NCI-H128 (cell line): ENCODE measurements around the gene CEMIP2.
"Not testable (repeated sequence)": the region's sequence is repeated elsewhere in the genome, so short reads cannot be mapped to it uniquely, and the experiment has no call there.

Experiments used
- DNase-seq: peaks from one replicate; lab custom pipeline; 2025; ENCODE audit not compliant: unreplicated experiment; lab: John Stamatoyannopoulos, UW

The CEMIP2 gene

DNA sequence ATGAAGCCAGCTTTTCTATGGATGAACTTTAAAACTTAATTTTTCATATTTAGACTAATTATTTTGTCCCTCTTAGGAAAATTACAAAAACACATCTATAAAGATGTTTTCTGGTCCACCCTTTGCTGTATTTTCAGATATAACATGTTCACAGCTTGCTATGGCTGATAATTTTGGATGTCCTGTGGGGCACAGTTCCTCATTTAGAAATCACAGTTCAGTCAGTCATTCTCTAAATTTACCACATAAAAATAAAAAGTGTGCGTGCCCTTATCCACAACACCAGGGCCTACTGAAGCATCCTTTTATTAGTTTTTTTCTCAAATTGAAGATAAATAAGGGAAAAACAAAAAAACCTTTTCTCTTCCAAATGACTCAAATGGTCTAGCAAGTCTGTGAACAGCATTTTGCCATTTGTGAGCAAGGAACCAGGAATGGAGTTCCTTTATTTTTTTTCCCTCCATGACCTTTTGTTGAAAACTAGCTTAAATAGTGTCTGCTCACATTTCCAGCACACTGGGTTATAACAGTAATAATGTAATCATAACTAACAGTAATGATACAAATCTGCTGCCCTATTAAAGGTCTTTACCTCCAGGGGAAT is 87.1 kb downstream of the CEMIP2 start:
- no peak for DNase-seq

DNA sequence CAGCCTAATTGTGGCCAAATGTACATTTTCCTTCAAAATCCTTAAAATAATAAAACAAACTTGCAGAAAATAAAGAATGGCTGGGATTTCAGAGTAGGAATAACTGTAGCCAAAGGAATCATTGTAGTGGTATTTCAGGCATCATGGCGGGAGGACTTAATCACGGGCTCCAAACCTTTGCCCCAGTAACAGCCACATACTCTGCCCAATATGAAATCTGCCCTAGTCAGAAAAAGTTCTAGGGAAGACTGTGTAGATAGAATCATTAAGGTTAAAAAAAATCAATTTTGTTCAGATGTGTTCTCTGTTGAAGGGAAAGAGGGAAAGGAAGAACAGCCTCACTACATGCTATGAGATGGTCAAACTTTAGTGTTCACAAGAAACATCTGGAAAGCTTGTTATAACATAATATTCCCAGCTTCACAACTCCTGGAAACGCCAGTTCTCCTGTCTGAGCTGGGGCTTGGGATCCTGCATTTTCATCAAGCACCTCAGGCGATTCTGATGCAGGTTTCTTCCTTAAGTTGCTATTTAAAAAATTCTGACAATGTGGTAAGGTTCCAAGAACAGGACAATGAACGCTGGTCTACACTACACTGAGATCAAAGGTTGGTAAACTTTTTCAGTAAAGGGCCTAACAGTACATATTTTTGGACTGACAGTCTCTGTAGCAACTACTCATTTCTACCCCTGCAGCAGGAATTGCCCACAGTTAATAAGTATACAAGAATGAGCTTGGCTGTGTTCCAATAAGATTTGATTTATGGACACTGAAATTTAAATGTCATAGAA is 87.9 kb downstream of the CEMIP2 start:
- no peak for DNase-seq

DNA sequence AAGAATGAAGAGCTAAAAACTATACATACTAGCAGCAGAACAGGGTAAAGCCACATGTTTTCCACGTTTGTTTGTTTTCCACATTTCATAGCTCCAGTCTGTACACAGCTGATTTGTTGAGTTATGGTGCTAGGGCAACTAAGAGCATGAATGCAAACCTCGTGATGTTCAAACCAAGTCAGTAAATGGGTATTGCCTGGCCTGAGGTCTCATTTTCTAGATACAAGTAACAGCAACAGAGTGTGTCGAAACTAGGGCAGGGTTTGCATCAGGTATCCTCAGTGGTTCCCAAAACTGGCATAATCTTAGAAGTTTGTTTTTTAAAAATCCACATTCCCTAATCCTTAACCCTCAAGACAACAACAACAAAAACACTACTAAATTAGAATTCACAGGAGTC is 89.3 kb downstream of the CEMIP2 start:
- no peak for DNase-seq

DNA sequence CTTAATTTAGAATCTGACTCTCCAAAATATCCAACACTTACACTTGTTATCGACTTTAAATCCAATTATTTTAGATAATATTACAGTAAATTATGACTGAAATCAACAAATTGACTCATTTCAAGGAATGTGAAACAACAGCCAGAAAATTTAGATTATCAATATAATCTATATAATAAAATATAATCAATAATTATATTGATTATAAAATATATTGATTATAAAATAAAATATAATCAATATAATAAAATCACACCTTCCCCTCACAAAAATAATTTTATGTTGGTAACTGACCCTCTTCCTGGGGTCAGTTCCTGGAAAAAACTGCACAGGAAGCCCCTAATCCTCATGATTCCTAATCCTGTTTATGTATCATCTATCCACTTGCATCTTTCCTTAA is 91.1 kb downstream of the CEMIP2 start:
- no peak for DNase-seq

DNA sequence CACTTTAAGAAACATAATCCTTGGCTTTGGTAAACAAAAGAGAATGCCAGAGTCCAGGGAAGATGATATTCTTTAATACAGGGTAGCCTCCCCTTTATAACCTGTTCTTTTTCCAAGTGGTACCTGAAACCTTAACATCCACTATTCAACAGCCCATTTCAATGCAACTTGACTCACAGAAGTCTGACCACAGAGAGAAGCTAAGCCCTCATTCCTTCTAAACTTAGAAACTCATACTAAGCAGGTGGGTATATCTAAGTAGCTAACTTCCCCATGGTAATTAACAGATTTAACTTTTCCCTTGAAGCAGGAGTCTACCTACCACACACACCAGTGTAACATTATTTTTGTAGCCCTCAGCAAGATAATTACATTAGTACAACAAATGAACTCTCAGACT is 91.9 kb downstream of the CEMIP2 start:
- no peak for DNase-seq

DNA sequence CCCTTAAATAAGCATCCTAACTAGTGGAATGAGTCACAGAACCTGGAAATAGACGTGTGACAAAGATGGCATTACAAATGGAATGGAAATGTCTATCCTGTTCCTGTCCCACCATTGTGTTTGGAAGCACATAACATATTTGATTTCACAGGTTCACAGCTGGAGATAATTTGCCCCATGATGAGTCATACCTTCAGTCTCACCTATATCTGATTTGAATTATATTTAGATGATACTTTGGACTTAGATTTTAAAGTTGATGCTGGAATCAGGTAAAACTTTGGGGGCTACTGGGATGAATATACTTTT is 92.5 kb downstream of the CEMIP2 start:
- DNase-seq, result no peak

DNA sequence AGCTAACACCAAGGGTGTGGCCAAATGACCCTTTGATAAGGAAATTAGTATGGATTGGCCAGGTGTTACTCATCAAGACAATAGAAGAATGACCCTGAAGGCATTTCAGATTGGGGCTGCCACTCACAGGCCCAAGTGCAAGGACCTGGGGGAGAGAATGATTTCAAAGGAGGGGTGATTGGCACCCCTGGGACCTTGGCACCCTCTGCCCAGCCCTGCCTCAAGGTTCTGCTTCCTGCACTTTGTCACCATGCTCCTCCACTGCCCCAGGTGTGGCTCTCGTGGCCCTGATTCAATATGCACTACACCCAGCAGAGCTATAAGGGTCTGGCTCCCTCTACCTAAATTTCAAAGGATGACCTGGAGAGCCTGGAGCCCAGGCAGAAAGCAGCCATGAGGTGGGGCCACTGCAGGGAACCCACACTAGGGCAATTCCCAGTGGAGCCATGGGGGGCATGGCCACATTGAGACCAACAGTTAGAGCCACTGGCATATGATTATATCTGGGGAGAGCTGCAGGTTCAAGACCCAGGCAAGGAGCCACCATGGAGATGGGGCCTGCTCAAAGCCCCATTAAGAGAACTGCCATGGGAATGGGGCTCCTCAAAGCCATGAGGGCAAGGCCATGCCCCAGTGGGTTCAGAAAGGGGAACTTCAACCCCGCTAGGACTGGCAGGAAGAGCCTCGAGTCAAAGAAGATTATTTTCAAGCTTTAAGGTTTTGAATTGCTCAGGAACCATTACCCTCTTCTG is 93.0 kb downstream of the CEMIP2 start:
- no peak for DNase-seq

DNA sequence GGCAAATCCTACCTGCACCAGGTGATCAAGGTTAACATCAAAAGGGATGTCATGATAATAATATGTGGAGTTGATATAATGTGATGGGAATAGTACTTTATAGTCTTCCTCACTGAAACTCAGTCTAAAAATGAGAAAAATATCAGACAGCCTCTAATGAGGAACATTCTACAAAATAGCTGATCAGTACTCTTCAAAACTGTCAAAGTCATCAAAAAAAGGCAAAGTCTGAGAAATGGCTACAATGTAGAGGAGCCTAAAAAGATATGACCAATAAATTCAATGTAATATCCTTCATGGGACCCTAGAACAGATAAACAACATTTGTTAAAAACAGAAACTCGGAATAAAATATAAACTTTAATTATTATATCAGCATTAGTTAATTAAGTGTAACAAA is 95.7 kb downstream of the CEMIP2 start:
- no peak for DNase-seq

DNA sequence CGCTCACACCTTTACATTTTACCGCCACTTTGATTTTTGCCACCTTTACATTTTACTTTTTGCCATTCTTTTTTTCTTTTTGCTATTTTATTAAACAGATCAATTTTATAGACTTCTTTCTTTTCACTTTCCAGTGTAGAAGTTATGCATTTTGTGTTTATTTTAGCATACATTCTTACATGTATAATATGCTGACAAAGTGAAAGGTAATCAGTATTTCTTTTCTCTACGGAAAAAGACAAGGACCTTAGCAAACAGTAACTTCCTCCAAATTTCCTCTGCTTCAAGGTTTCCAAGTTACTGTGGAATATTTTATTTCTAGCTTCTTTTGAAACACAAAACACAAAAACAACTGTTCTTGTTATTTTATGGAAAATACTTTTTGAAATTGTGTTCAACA is 97.0 kb downstream of the CEMIP2 start:
- no peak for DNase-seq

DNA sequence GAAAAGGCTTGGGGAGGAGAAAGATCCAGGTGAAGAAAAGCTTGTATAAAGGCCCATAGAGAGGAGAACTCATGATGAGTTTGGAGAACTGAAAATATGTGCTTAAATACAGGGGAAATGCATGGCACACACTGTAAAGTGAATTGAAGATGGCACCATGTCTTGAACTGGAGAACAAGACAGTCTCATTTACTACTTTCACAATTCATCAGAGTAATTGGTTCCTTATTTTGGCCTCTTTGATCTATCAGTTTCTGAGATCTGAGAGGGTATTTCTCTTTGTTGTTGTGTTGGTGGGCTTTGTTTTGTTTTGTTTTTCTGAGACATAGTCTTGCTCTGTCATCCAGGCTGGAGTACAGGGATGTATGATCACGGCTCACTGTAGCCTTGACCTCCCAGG is 98.2 kb downstream of the CEMIP2 start:
- no peak for DNase-seq

DNA sequence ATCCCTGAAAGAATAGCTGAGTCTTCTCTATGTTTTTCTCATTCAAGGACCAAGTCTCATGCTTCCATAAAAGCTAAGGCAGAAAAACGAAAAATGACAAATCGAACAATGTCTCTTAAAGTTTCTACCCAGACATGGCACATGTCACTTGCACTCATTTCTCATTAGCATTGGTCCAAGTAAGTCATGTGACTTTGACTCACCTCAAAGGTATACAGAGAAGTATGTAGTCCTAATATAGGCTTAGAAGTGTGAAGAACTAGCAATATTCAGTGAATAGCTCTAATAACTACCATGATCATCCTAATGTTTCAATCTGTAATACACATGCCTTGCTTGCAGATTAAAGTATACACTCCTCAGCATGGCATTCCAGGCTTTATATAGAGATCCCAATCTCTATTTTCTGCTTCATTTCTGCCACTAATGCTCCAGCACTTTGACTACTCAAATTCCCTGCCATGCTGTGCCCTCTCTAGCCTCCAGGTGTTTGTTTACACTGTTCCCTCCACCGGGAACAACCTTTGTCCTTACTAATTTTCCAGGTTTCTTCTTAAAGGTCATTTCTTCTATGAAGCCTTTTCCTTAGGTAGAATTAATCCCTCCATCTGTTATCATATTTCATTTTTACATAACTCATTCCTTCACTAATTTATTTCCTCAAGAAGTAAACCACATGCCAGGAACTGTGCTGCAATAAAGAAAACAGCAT is 98.9 kb downstream of the CEMIP2 start:
- no peak for DNase-seq

DNA sequence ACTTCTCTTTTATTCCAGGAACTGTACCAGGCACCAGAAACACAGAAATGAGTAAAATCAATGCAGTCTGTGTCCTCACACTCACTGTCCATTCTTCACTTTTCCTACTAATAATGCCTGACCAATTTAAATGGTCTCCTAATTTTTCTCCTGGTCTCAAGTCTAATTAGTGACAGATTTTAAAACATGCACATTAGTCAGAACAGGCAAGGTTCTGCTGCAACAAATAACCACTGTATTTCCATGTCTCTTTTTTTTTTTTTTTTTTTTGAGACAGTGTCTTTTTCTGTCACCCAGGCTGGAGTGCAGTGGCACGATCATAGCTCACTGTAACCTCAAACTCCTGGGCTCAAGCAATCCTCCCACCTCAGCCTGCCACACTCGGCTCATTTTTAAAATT is 99.6 kb downstream of the CEMIP2 start:
- DNase-seq, result no peak

DNA sequence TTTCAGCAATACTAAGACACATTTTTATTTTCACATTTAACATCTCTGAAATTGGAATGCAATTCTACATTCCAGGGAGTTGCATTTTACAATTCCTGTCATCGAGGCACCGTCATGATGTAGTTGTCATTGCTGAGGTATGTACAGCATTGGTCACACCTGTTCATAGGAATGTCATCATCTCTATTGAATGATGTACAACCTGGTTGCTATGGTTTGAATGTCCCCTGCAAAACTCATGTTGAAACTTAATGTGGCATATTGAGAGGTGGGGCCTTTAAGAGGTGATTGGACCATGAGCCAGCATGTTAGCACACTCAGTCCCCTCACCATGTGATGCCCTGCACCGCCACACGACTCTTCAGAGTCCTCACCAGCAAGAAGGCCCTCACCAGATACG is 103.1 kb downstream of the CEMIP2 start:
- no peak for DNase-seq

DNA sequence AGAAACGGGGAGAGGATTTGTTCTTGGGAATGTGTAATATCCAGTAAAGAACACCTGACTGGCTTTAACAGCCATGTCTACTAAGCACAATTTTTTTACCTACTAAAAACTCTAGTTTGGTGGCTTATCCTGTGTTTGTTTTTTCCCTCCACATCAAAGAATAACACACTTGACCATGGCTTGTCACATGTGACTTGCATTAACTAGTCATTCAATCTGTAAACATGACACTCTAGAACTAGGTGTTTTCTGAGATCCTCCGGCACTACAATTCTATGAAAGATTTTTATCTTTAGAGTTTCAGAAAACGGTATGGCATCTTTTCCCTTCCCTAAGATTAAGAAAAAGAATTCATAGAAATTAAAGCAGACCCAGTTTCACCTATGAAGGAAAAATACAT is 103.7 kb downstream of the CEMIP2 start:
- DNase-seq, result no peak

DNA sequence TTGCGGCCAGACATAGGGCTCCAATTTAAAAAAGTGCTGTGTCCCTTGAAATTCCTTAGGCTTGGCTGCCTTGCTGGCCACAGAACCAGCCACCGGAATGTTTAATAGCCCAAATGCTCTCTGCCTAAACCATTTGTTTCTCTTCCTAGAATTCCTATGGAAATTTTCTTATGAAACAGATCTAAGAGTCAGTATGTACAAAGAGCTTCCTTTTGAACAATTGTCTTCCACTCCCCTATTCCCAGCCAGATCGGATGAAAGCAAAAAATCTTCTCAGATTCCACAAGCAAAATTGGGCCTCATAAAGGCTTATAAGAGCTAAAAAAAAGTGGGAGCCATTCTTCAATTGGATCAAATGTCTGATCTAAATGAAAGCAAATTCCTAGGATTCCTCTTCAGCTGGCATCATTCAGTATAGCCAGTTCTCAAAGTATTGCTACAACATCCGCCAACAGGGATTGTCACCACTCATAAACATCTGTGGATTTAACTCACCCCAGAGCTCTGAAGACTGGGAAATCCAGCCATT is 104.3 kb downstream of the CEMIP2 start:
- no peak for DNase-seq

DNA sequence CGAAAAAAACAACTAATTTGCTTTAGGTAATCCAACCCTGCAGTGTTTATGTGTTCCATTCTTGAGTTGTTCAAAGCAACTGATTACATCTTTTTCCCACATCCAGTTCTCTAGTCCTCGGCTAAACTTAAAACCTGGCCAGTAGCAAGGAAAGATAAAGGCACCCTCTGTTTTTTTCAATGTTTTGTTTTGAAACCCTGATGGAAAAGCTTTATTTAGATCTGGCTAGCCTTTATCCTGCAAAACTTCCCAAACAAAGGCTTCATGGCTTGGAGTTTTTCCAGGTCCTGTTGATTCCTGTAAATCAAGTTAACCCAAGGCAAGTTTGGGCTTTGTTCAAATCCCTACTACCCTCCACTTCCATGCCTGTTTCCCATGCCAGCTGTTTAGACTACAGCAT is 105.1 kb downstream of the CEMIP2 start:
- DNase-seq, result no peak

DNA sequence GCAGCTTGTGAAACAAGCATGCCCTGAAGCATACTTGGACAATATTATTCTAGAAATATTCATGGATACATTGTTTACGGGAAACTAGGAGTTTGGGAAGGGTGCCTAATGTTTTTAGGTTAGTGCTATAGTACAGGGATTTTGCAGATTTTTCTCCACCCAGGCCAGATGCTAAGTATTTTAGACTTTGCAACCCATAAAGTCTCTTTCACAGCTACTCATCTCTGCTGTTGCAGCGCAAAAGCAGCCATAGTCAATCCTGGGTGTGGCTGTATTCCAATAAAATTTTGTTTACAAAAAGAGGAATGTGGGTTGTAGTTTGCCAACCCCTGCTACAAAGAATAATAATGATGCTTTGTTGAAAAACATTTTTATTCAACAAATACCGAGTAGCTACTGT is 106.2 kb downstream of the CEMIP2 start:
- no peak for DNase-seq

DNA sequence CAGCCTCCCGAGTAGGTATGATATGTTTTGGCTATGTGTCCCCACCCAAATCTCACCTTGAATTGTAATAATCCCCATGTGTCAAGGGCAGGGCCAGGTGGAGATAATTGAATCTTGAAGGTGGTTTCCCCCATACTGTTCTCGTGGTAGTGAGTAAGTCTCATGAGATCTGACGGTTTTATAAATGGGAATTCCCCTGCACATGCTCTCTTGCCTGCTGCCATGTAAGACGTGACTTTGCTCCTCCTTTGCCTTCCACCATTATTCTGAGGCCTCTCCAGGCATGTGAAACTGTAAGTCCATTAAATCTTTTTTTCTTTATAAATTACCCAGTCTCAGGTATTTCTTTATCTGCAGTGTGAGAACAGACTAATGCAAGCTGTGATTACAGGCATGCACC is 111.0 kb downstream of the CEMIP2 start:
- DNase-seq, result not testable (repeated sequence)

DNA sequence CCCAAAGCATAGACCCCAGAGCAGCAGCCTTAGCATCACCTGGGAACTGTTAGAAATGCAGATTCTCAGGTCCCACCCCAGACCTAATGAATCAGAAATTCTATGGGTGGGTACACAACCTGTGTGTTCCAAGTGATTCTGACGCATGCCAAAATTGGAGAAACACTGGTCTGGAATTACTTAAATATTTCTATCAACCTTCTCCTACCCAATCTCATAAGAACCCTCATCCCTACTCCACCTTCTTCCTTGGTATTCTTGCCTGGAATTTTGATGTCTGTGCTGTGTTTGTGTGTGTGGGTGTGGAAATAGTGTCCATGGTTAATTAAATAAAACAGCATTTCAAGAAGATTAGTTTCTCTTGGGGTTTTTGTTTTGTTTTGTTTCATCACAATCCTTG is 111.8 kb downstream of the CEMIP2 start:
- no peak for DNase-seq

DNA sequence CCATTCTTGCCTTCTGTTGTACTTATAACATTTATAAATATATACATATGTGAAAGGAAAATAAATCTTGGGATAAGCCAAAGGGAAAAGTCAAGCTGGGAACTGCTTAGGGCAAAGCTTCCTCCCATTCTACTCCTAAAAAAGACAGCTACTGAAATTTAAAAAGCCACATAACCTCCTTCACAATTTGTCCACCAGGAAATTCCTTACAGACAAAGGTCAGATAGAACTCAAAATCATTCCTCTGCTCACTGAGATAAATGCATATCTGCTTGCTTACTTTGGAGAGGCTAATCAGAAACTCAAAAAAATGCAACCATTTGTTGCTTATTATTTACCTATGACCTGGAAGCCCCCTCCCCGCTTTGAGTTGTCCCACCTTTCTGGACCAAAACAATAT is 112.5 kb downstream of the CEMIP2 start:
- no peak for DNase-seq

DNA sequence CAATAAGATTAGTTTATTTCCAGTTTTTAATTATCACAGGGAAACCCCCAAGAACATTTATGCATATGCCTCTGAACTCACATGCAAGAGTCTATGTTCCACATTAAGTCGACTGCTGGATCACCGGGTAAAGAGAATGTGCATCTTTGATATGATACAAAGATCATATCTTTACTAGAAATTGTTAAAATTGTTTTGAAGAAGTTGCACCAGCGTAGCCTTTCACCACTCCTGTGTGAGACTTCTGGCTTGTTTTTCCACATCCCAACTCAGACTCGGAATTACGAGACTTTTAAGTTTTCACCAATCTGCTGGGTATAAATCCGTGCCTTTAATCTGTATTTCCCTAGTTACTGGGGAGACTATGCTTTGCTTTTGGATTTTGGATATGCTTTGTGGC is 113.2 kb downstream of the CEMIP2 start:
- no peak for DNase-seq

DNA sequence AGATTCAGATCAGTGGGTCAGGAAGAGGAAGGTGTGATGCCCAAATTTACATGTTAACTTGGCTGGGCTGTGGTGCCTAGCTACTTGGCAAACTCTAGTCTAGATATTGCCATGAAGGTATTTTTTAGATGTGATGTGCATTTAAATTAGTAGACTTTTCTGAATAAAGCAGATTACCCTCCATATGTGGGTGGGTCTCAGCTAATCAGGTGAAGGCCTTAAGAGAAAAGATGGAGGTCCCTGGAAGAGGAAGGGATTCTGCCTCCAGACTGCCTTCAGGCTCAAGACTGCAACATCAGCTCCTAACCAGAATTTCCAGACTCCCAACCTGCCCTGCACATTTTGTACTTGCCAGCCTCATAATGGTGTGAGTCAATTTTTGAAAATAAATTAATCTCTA is 115.8 kb downstream of the CEMIP2 start:
- DNase-seq, result no peak
